Neural progenitor cell (in vitro differentiated cells): Measurements from ENCODE around the gene CD8B.

Experiments used
- EZH2 ChIP-seq: fragments of 200-600 bp; sonication (generic); IDR thresholded peaks from 2 replicates; pipeline ENCODE4 v1.6.1; 2017; ENCODE audit warnings: antibody characterized with exemption, mild to moderate bottlenecking, moderate library complexity
- EZH2phosphoT487 ChIP-seq: fragments of 200-600 bp; sonication (generic); IDR thresholded peaks from 2 replicates; pipeline ENCODE4 v1.6.1; 2017; ENCODE audit warnings: antibody characterized with exemption
- TF ChIP-seq, protein P1 (sequence below): fragments of 200-600 bp; sonication (generic); IDR thresholded peaks from 2 replicates; pipeline ENCODE4 v1.5.1; 2017; ENCODE audit warnings: antibody characterized with exemption, mild to moderate bottlenecking

DNA sequence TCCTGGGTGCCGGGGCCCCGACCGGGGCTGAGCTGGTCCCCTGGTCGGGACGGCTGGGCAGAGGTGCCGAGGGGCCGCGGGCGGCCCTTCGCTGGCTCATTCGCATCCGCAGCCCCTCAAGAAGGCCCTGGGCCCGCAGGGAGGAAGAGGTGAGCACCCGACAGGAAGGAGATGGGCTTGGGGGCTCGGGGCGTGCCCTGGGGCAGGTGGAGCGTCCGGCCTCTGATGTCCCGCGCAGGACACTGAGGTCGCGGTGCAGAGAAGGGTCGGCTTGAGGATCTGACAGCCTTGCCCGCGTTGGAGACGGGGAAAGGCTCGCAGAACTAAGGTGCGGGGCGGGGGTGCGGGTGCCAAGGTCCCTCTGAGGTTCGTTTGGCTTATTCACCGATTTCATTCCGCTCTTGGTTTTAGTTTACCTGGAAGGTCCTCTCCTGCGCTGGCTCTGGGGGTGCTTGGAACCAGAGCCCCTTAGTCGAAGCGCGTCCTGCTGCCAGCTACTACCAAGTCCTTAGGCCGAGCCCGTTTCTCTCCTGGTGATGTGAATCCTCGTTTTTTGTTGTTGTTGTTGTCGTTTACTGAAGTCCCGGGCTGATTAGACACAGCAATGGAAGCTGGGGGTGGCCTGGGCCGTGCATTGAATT, 52.1 kb downstream of the CD8B start:
- TF ChIP-seq, protein P1, sequence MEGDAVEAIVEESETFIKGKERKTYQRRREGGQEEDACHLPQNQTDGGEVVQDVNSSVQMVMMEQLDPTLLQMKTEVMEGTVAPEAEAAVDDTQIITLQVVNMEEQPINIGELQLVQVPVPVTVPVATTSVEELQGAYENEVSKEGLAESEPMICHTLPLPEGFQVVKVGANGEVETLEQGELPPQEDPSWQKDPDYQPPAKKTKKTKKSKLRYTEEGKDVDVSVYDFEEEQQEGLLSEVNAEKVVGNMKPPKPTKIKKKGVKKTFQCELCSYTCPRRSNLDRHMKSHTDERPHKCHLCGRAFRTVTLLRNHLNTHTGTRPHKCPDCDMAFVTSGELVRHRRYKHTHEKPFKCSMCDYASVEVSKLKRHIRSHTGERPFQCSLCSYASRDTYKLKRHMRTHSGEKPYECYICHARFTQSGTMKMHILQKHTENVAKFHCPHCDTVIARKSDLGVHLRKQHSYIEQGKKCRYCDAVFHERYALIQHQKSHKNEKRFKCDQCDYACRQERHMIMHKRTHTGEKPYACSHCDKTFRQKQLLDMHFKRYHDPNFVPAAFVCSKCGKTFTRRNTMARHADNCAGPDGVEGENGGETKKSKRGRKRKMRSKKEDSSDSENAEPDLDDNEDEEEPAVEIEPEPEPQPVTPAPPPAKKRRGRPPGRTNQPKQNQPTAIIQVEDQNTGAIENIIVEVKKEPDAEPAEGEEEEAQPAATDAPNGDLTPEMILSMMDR, result no peak
- TF ChIP-seq EZH2 (no peak), EZH2phosphoT487 (no peak)
